H9 (cell line): ENCODE results near the gene DLG5. TPM values are rescaled to one million over a fixed set of nuclear protein-coding genes. Genes with fewer than 3 reads are reported as not detected.

Experiments
- DNase-seq: peaks from one replicate; pipeline ENCODE4 v3.0.0-alpha.2; 2017
- H2AFZ ChIP-seq: one replicate; pipeline ENCODE4 v1.6.1; 2013; ENCODE audit warnings: mild to moderate bottlenecking, low read length, control low read depth, moderate library complexity
- H2AK5ac ChIP-seq: 2 replicates; pipeline ENCODE4 v1.6.1; 2013; ENCODE audit warnings: low read length, control low read depth, mixed read lengths; ENCODE audit not compliant: insufficient read length
- H2BK120ac ChIP-seq: one replicate; pipeline ENCODE4 v1.6.1; 2013; ENCODE audit warnings: low read depth, mild to moderate bottlenecking, low read length, control low read depth, inconsistent platforms; ENCODE audit not compliant: poor library complexity, severe bottlenecking
- H2BK12ac ChIP-seq: 2 replicates; pipeline ENCODE4 v1.6.1; 2013; ENCODE audit warnings: low read length, control low read depth, mixed read lengths, low read depth; ENCODE audit not compliant: insufficient read length
- H2BK15ac ChIP-seq: 2 replicates; pipeline ENCODE4 v1.6.1; 2013; ENCODE audit warnings: low read depth, low read length, control low read depth
- H2BK20ac ChIP-seq: one replicate; pipeline ENCODE4 v1.6.1; 2013; ENCODE audit warnings: low read depth, mild to moderate bottlenecking, low read length, control low read depth, inconsistent platforms; ENCODE audit not compliant: poor library complexity, severe bottlenecking
- H2BK5ac ChIP-seq: 2 replicates; pipeline ENCODE4 v1.6.1; 2013; ENCODE audit warnings: low read length, control low read depth, mixed read lengths; ENCODE audit not compliant: insufficient read length
- H3K14ac ChIP-seq: 2 replicates; pipeline ENCODE4 v1.6.1; 2013; ENCODE audit warnings: low read length, control low read depth; ENCODE audit not compliant: insufficient read depth
- H3K18ac ChIP-seq: 2 replicates; pipeline ENCODE4 v1.6.1; 2013; ENCODE audit warnings: low read depth, mild to moderate bottlenecking, mixed read lengths, low read length, control low read depth; ENCODE audit not compliant: insufficient read length
- H3K23ac ChIP-seq: 2 replicates; pipeline ENCODE4 v1.6.1; 2013; ENCODE audit warnings: low read length, control low read depth, mixed read lengths, low read depth; ENCODE audit not compliant: insufficient read length
- H3K23me2 ChIP-seq: 2 replicates; pipeline ENCODE4 v1.6.1; 2013; ENCODE audit warnings: low read depth, mild to moderate bottlenecking, mixed read lengths, low read length, control low read depth; ENCODE audit not compliant: insufficient read length, poor library complexity, severe bottlenecking
- H3K27ac ChIP-seq: 2 replicates; pipeline ENCODE4 v1.5.1; 2013; ENCODE audit warnings: low read length, control low read depth, mixed read lengths, low read depth; ENCODE audit not compliant: insufficient read length
- H3K27me3 ChIP-seq: 2 replicates; pipeline ENCODE4 v1.6.1; 2013; ENCODE audit warnings: low read length, control low read depth, inconsistent platforms; ENCODE audit not compliant: insufficient read depth
- H3K4ac ChIP-seq: 2 replicates; pipeline ENCODE4 v1.6.1; 2013; ENCODE audit warnings: low read depth, mild to moderate bottlenecking, control low read depth, inconsistent platforms, low read length, moderate library complexity
- H3K4me1 ChIP-seq: 2 replicates; pipeline ENCODE4 v1.6.1; 2013; ENCODE audit warnings: low read length, control low read depth, inconsistent platforms; ENCODE audit not compliant: insufficient read depth
- H3K4me2 ChIP-seq: 2 replicates; pipeline ENCODE4 v1.6.1; 2013; ENCODE audit warnings: low read length, control low read depth, mixed read lengths; ENCODE audit not compliant: insufficient read length, insufficient read depth
- H3K56ac ChIP-seq: 2 replicates; pipeline ENCODE4 v1.6.1; 2013; ENCODE audit warnings: low read depth, mild to moderate bottlenecking, mixed read lengths, low read length, control low read depth; ENCODE audit not compliant: insufficient read length
- H3K79me1 ChIP-seq: 2 replicates; pipeline ENCODE4 v1.6.1; 2013; ENCODE audit warnings: low read depth, mild to moderate bottlenecking, moderate library complexity, low read length, control low read depth, inconsistent platforms; ENCODE audit not compliant: insufficient read depth, poor library complexity, severe bottlenecking
- H3K79me2 ChIP-seq: 2 replicates; pipeline ENCODE4 v1.6.1; 2013; ENCODE audit warnings: low read length, control low read depth, inconsistent platforms; ENCODE audit not compliant: insufficient read depth
- H3K9ac ChIP-seq: 2 replicates; pipeline ENCODE4 v1.6.1; 2013; ENCODE audit warnings: low read length, control low read depth, mixed read lengths; ENCODE audit not compliant: insufficient read length; ENCODE audit errors: extremely low read depth
- H3K9me3 ChIP-seq: one replicate; pipeline ENCODE4 v1.6.1; 2013; ENCODE audit warnings: low read depth, low read length, inconsistent platforms; ENCODE audit not compliant: control insufficient read depth
- H3T11ph ChIP-seq: one replicate; pipeline ENCODE4 v1.6.1; 2013; ENCODE audit warnings: mild to moderate bottlenecking, low read length, control low read depth, inconsistent platforms
- H4K20me1 ChIP-seq: one replicate; pipeline ENCODE4 v1.6.1; 2013; ENCODE audit not compliant: control insufficient read depth, insufficient read length, insufficient read depth
- H4K5ac ChIP-seq: 2 replicates; pipeline ENCODE4 v1.6.1; 2013; ENCODE audit warnings: low read depth, mild to moderate bottlenecking, mixed read lengths, low read length, control low read depth; ENCODE audit not compliant: insufficient read length
- H4K8ac ChIP-seq: replicated peaks from 2 replicates; pipeline ENCODE4 v1.6.1; 2013; ENCODE audit warnings: low read length, control low read depth, mixed read lengths, low read depth; ENCODE audit not compliant: insufficient read length
- H4K91ac ChIP-seq: 2 replicates; pipeline ENCODE4 v1.6.1; 2013; ENCODE audit warnings: low read depth, mild to moderate bottlenecking, moderate library complexity, mixed read lengths, low read length, control low read depth; ENCODE audit not compliant: insufficient read length
- H3K27ac Mint-ChIP-seq, 3 experiments: 2 replicates in 2 of 3; 3 replicates in 1 of 3; pipeline ENCODE4 v1.8.0; 2020 to 2021; ENCODE audit warnings: mixed read lengths in 3 of 3, mild to moderate bottlenecking in 1 of 3, moderate library complexity in 1 of 3
- H3K27me3 Mint-ChIP-seq: 2 replicates; pipeline ENCODE4 v1.8.0; 2021; ENCODE audit warnings: low read depth, mild to moderate bottlenecking, moderate library complexity, mixed read lengths
- H3K36me3 Mint-ChIP-seq, 3 experiments: 2 replicates in 2 of 3; 3 replicates in 1 of 3; pipeline ENCODE4 v1.8.0; 2020 to 2021; ENCODE audit warnings: low read depth in 3 of 3, mixed read lengths in 3 of 3; ENCODE audit not compliant: insufficient read depth in 1 of 3
- H3K4me1 Mint-ChIP-seq, 2 experiments: 2 replicates each; pipeline ENCODE4 v1.8.0; 2020; ENCODE audit warnings: mixed read lengths in 2 of 2
- H3K4me3 Mint-ChIP-seq, 2 experiments: 2 replicates in 1 of 2; 3 replicates in 1 of 2; pipeline ENCODE4 v1.8.0; 2020 to 2021; ENCODE audit warnings: mild to moderate bottlenecking in 2 of 2, mixed read lengths in 2 of 2, moderate library complexity in 1 of 2
- H3K9me3 Mint-ChIP-seq, 2 experiments: 2 replicates in 1 of 2; 3 replicates in 1 of 2; pipeline ENCODE4 v1.8.0; 2020; ENCODE audit warnings: mild to moderate bottlenecking in 2 of 2, mixed read lengths in 2 of 2, moderate library complexity in 1 of 2
- WGBS: extraction: QIAGEN DNeasy Blood & Tissue Kit; methylation state at CpG from one replicate; pipeline ENCODE4 v1.1.7; 2013; ENCODE audit warnings: missing lambda C conversion rate, low lambda C conversion rate, mixed read lengths; ENCODE audit not compliant: insufficient read length; ENCODE audit errors: extremely low coverage; 5-methylcytosine and 5-hydroxymethylcytosine counted together
- total RNA-seq: library from RNA; stranded (reverse); gene quantifications from 2 replicates; pipeline ENCODE4 v1.2.1, GENCODE V29; 2021
- TF ChIP-seq, protein P1 (sequence below): fragments of 200-600 bp; sonication (generic); conservative IDR thresholded peaks from 3 replicates; pipeline ENCODE4 v1.8.0; 2021; ENCODE audit warnings: antibody characterized with exemption, mild to moderate bottlenecking

Gene DLG5
- total RNA-seq, 1 experiment from 2014 or later = 67.4 TPM

DNA sequence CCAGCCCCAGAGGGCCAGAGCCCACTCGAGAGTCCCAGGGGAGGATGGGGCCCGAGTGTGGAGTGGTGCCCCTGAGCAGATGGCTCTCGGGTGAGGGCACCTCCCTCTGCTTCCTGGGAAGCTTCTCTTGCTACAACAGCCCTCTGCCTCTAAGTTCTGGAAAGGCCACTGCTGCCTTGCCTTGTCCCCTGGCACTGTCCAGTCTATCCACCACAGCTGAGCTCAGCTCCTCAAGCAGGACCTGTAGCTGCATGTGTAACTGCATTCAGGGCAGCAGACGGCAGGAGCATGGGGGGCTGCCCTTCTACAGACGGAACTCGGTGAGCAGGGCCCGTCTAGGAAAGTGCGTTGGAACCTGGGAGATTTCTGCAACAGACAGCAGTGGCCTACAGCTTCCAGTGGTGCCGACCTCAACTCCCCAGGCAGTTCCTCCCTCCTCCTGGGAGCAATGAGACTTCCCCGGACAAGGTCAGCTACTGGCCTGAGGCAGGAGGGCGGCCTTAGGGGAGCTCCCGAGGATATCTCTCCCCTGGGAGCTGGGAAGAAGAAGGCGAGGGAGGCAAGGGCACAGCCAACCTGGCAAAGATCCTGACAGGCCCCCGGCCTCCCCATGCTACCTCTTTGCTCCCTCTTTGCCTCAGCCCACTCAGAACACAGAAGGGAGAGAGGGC lies 88.5 kb downstream of the DLG5 start:
- no peak overlapping the region for H3K27ac ChIP-seq
- WGBS = no CpG with 5 or more reads among the region's 14 CpGs
- TF ChIP-seq, protein P1, sequence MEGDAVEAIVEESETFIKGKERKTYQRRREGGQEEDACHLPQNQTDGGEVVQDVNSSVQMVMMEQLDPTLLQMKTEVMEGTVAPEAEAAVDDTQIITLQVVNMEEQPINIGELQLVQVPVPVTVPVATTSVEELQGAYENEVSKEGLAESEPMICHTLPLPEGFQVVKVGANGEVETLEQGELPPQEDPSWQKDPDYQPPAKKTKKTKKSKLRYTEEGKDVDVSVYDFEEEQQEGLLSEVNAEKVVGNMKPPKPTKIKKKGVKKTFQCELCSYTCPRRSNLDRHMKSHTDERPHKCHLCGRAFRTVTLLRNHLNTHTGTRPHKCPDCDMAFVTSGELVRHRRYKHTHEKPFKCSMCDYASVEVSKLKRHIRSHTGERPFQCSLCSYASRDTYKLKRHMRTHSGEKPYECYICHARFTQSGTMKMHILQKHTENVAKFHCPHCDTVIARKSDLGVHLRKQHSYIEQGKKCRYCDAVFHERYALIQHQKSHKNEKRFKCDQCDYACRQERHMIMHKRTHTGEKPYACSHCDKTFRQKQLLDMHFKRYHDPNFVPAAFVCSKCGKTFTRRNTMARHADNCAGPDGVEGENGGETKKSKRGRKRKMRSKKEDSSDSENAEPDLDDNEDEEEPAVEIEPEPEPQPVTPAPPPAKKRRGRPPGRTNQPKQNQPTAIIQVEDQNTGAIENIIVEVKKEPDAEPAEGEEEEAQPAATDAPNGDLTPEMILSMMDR = no peak

More for the DNA sequence above, 88.5 kb downstream of the DLG5 start:
- H4K8ac ChIP-seq = no peak overlapping the region
- no peak overlapping the region for H3K4ac ChIP-seq
- H3K4me3 Mint-ChIP-seq = no peak overlapping the region
- H3K14ac ChIP-seq = 0 out of 2 replicates have a peak overlapping the region, but pooled peaks have one; percentile 9
- no peak overlapping the region for H2BK12ac ChIP-seq
- no peak for DNase-seq
- H4K91ac ChIP-seq = no peak overlapping the region
- H2BK15ac ChIP-seq = no peak overlapping the region
- H3K27me3 ChIP-seq = no peaks in the 10 kb centered on the region
- H2AFZ ChIP-seq = no peak overlapping the region
- H3K4me1 ChIP-seq = no peaks in the 10 kb centered on the region; the same call in 1 of the 2 replicates
- no peaks in the 10 kb centered on the region; the same call in 1 of the 2 replicates for H3K27me3 Mint-ChIP-seq
- no peak overlapping the region for H2BK20ac ChIP-seq
- H3K23ac ChIP-seq = no peak overlapping the region
- H3K36me3 Mint-ChIP-seq = peaks cover 24 to 63% (median 56%) of the 10 kb centered on the region in 3 experiments; a peak in 6 of 7 replicates
- H3K27ac Mint-ChIP-seq = peak overlapping the region; percentile 55 to 96 (median 88); a peak in 5 of 7 replicates
- no peaks in the 10 kb centered on the region for H3K79me2 ChIP-seq
- H3K9me3 Mint-ChIP-seq = no peaks in the 10 kb centered on the region
- H2BK120ac ChIP-seq = no peak overlapping the region
- H3K9me3 ChIP-seq = no peaks in the 10 kb centered on the region
- H3K18ac ChIP-seq = no peak overlapping the region
- no peak overlapping the region for H3K56ac ChIP-seq
- no peaks in the 10 kb centered on the region for H3K23me2 ChIP-seq
- no peaks in the 10 kb centered on the region for H4K20me1 ChIP-seq
- H3K4me1 Mint-ChIP-seq = peaks cover 25 to 30% of the 10 kb centered on the region in 2 experiments
- no peak overlapping the region for H3K4me2 ChIP-seq
- no peaks in the 10 kb centered on the region for H3K79me1 ChIP-seq
- no peak overlapping the region for H4K5ac ChIP-seq
- no peak overlapping the region for H3K9ac ChIP-seq
- H3T11ph ChIP-seq = no peak overlapping the region
- H2BK5ac ChIP-seq = no peak overlapping the region
- no peak overlapping the region for H2AK5ac ChIP-seq
